HUES64 (cell line): ENCODE measurements around the gene GOPC.

Experiments
- H3K27ac ChIP-seq: 2 replicates; pipeline ENCODE4 v1.7.0; 2013; ENCODE audit warnings: low read depth, low read length, inconsistent platforms
- H3K27me3 ChIP-seq: 2 replicates; pipeline ENCODE4 v1.6.1; 2013; ENCODE audit warnings: mild to moderate bottlenecking, low read length; ENCODE audit not compliant: insufficient read depth
- H3K36me3 ChIP-seq: 2 replicates; pipeline ENCODE4 v1.6.1; 2013; ENCODE audit warnings: mild to moderate bottlenecking, low read length; ENCODE audit not compliant: insufficient read depth
- H3K4me1 ChIP-seq: 2 replicates; pipeline ENCODE4 v1.6.1; 2013; ENCODE audit warnings: mild to moderate bottlenecking, low read length, moderate library complexity; ENCODE audit not compliant: insufficient read depth
- H3K4me3 ChIP-seq: 2 replicates; pipeline ENCODE4 v1.5.1; 2013; ENCODE audit warnings: mild to moderate bottlenecking, low read length, moderate library complexity
- H3K9ac ChIP-seq: 2 replicates; pipeline ENCODE4 v1.6.1; 2013; ENCODE audit warnings: mild to moderate bottlenecking, low read depth, low read length
- H3K9me3 ChIP-seq: 2 replicates; pipeline ENCODE4 v1.6.1; 2013; ENCODE audit warnings: low read depth, low read length; ENCODE audit not compliant: insufficient read depth
- WGBS: fragments of 150-250, 120-280 bp; methylation state at CpG from one replicate; pipeline ENCODE4 v1.1.7; 2013; ENCODE audit warnings: missing lambda C conversion rate; 5-methylcytosine and 5-hydroxymethylcytosine counted together

Gene GOPC

DNA sequence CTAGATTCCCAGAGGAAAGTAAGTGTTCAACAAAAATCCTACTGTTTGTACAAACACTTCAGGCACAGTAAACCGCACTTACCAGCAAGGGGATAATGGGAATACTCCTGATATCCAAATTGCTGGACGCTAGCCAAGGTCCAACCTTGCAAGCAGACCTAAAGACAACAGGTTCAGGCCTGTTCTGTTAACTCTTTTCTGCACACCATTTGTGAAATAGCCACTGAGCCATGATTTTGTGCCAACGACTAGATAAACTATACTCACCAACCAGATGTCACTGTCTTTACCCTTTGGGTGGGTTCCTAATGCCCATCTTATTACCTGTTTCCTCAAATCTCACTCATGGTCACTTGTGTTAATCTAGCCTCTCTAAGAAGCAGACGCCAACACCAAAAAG lies 43.5 kb downstream of the GOPC start:
- no peaks in the 10 kb centered on the region for H3K27me3 ChIP-seq
- no peaks in the 10 kb centered on the region for H3K4me1 ChIP-seq
- no peak overlapping the region for H3K4me3 ChIP-seq
- H3K27ac ChIP-seq: no peak overlapping the region
- WGBS: 95% methylated on average over 4 of the region's 4 CpGs
- H3K9me3 ChIP-seq: no peaks in the 10 kb centered on the region
- peaks cover 15% of the 10 kb centered on the region for H3K36me3 ChIP-seq
- H3K9ac ChIP-seq: no peak overlapping the region

- Histone ChIP-seq H3K27me3 (no peaks in the 10 kb centered on the region), H3K9ac (no peak overlapping the region), H3K4me3 (no peak overlapping the region), H3K9me3 (no peaks in the 10 kb centered on the region), H3K36me3 (peaks cover 11% of the 10 kb centered on the region), H3K27ac (no peak overlapping the region), H3K4me1 (peaks cover 6% of the 10 kb centered on the region; the same call in 1 of the 2 replicates)
- 96% methylated on average over 3 of the region's 3 CpGs for WGBS
Observed at GRCh38 chr6:117557951-117558350, 44.4 kb downstream of the GOPC start.

DNA sequence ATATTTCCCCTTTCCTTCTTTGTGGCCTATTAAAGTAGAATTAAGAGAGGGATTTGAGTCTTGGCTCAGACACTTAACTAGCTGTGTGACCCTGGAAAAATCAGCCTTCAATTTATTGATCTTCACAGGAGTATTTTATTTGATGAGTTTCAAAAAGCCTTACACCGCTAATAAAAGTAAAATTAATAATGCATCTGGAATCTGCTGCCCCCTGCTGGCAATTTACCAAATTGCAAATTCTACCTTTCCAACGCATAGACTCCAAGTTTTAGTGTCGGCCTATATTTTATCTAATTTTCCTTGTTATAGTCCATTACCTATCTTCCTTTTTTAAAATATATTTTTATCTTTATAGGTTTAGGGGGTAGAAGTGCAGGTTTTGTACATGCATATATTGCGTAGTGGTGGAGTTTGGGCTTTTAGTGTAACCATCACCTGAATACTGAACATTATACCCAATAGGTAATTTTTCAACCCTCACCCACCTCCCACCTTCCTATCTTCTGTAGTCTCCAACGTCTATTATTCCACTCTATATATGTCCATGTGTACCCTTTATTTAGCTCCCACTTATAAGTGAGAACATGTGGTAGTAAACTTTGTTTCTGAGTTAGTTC lies 46.3 kb downstream of the GOPC start:
- H3K27ac ChIP-seq: no peak overlapping the region
- H3K36me3 ChIP-seq: no peaks in the 10 kb centered on the region
- WGBS: 27% methylated on average over 4 of the region's 5 CpGs
- H3K27me3 ChIP-seq: no peaks in the 10 kb centered on the region
- H3K4me3 ChIP-seq: no peak overlapping the region
- no peaks in the 10 kb centered on the region for H3K9me3 ChIP-seq
- no peak overlapping the region for H3K9ac ChIP-seq
- H3K4me1 ChIP-seq: peaks cover 12% of the 10 kb centered on the region; the same call in 1 of the 2 replicates

DNA sequence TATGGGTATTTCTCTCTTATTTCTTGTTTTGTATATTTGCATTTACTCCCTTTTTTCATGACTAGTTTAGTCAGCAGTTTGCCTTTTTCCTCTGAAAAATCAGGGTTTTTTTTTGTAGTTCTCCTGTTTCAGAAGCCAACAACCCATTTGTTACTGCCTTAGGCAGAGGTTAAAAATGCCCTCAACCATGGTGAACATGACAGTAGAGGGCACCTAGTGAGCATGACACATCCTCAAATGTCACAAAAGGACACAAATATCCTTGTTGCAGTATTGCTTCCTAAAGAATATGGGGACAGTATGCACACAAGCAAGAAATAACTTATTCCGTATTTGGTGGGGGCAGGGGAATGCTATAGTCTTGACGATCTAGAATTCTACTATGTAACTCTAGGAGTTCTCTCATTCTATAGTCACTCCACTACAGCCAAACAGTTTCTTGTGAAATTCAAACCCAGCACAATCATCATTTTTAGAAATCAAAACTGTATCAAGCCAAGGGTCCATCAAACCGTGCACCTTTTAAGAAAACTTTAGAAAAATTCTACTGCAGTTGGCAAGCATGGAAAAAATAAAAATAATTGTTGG lies 47.0 kb downstream of the GOPC start:
- Histone ChIP-seq H3K27me3 (no peaks in the 10 kb centered on the region), H3K36me3 (no peaks in the 10 kb centered on the region), H3K4me3 (no peak overlapping the region), H3K9me3 (no peaks in the 10 kb centered on the region), H3K27ac (no peak overlapping the region), H3K4me1 (peaks cover 17% of the 10 kb centered on the region), H3K9ac (no peak overlapping the region)
- 48% methylated on average over 3 of the region's 3 CpGs for WGBS

DNA sequence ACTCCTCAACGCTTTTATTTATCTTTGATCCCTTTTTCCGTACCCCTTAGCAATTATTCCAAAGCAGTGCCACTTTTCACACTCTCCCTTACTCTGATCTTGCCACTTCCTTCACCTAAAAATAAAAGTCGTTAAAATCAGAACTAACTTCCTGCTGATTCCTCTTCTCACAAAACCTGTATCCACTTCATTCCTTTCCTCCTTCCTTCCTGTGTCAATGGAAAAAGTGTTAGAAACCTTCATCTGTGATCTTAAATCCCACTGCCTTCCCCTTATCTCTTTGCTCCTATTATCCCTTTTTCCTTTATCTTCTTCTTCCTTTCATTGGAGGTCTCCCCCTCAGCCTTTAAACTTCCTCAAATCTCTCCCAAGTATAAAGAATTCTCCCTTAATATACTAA lies 49.2 kb downstream of the GOPC start:
- Histone ChIP-seq H3K27ac (no peak overlapping the region), H3K27me3 (no peaks in the 10 kb centered on the region), H3K4me1 (peaks cover 37% of the 10 kb centered on the region), H3K4me3 (no peak overlapping the region), H3K36me3 (0 out of 2 replicates have a peak, but pooled peaks cover 3% of the 10 kb centered on the region), H3K9me3 (no peaks in the 10 kb centered on the region), H3K9ac (no peak overlapping the region)
- 66% methylated on average over 3 of the region's 3 CpGs for WGBS

DNA sequence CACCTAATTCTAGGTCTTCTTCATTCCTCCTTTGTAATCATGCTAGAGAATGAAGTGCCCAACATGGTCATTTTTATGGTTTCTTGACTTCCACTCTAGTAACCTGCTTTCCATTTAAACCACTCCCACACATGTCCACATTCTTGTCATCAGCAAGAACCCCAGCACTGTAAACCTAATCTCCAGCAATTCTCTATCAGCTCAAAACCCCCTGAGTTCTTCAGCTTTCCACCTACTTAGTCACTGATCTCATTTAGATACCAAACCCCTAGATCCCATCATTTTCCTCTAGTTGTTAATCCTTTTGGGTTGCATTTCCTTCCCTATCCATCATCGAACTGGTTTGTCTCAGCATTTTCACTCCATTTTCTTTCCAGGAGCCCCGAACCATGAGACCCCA lies 49.7 kb downstream of the GOPC start:
- peaks cover 37% of the 10 kb centered on the region for H3K4me1 ChIP-seq
- H3K4me3 ChIP-seq: no peak overlapping the region
- no peaks in the 10 kb centered on the region for H3K27me3 ChIP-seq
- 0 out of 2 replicates have a peak, but pooled peaks cover 3% of the 10 kb centered on the region for H3K36me3 ChIP-seq
- H3K9me3 ChIP-seq: no peaks in the 10 kb centered on the region
- WGBS: 84% methylated on average over 2 of the region's 2 CpGs
- no peak overlapping the region for H3K27ac ChIP-seq
- H3K9ac ChIP-seq: no peak overlapping the region

- no peaks in the 10 kb centered on the region for H3K9me3 ChIP-seq
- no peak overlapping the region for H3K27ac ChIP-seq
- no peak overlapping the region for H3K4me3 ChIP-seq
- H3K4me1 ChIP-seq: peaks cover 37% of the 10 kb centered on the region
- WGBS: 84% methylated on average over 2 of the region's 2 CpGs
- H3K36me3 ChIP-seq: peaks cover 5% of the 10 kb centered on the region; the same call in 1 of the 2 replicates
- H3K27me3 ChIP-seq: no peaks in the 10 kb centered on the region
- no peak overlapping the region for H3K9ac ChIP-seq
Observed at GRCh38 chr6:117550618-117551242, 51.6 kb downstream of the GOPC start.

DNA sequence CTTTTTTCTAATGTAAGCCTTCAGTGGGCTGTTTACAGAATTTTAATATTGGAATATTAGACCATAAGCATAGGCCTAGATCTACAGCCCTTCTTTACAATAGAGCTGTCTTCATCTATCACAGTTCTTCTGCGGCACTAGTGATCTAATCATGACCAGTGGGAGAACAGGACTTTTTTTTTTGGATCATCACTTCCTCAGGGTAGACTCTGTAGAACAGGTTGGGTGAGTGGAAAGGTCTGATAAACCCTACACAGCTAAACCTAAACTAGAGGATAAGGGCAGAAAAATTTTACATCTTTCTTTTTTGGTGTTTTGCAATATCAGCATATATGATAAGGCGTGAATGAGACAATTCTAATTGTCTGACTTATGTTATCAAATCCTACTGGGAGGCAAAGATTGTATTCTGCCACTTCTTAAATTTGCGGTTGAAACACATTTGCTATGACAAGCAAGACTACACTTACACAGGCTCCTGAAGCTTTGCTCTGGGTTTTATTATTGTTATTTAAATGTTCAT lies 52.2 kb downstream of the GOPC start:
- Histone ChIP-seq H3K27ac (no peak overlapping the region), H3K27me3 (no peaks in the 10 kb centered on the region), H3K9me3 (no peaks in the 10 kb centered on the region), H3K36me3 (peaks cover 9% of the 10 kb centered on the region; the same call in 1 of the 2 replicates), H3K4me3 (no peak overlapping the region), H3K4me1 (peaks cover 37% of the 10 kb centered on the region), H3K9ac (no peak overlapping the region)
- 94% methylated on average over 3 of the region's 3 CpGs for WGBS

DNA sequence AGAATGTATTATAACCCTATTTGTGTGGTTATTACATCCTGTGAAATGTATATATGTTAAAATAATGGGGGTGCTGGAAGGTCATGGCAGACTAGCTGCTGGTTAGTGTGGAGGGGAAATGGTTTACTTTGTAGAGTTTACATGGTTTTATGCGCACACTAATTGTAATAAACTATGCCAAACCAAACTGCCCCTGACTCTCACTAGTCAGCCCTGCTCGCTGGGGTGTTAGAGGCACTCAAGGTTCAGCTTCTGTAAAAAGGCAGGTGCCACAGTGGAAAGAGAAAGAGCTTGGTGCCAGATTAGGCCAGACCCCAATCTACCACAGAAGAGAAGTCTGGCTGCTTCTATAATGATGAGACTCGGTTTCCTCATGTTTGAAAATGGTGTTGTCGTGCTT lies 52.7 kb downstream of the GOPC start:
- H3K4me1 ChIP-seq: peaks cover 37% of the 10 kb centered on the region
- 93% methylated on average over 4 of the region's 4 CpGs for WGBS
- no peak overlapping the region for H3K9ac ChIP-seq
- H3K27me3 ChIP-seq: no peaks in the 10 kb centered on the region
- H3K4me3 ChIP-seq: no peak overlapping the region
- no peaks in the 10 kb centered on the region for H3K9me3 ChIP-seq
- no peak overlapping the region; the same call in 1 of the 2 replicates for H3K27ac ChIP-seq
- H3K36me3 ChIP-seq: peaks cover 10% of the 10 kb centered on the region; the same call in 1 of the 2 replicates

GRCh38 chr6:117548797-117549301 lies 53.5 kb downstream of the GOPC start:
- H3K9ac ChIP-seq: no peak overlapping the region
- H3K36me3 ChIP-seq: peaks cover 15% of the 10 kb centered on the region; the same call in 1 of the 2 replicates
- 77% methylated on average over 8 of the region's 8 CpGs for WGBS
- H3K4me3 ChIP-seq: no peak overlapping the region
- no peaks in the 10 kb centered on the region for H3K9me3 ChIP-seq
- peaks cover 37% of the 10 kb centered on the region for H3K4me1 ChIP-seq
- peak overlapping the region; percentile 36 for H3K27ac ChIP-seq
- H3K27me3 ChIP-seq: no peaks in the 10 kb centered on the region
